Vagina (tissue), 2 donors: ENCODE measurements around the gene CIAPIN1.

ENCODE experiments used
- POLR2A ChIP-seq, 2 donors: fragments of 450-650 bp; IDR thresholded peaks; one replicate each; pipeline ENCODE4 v1.6.1; 2017; ENCODE audit warnings: antibody characterized with exemption in 2 of 2, mild to moderate bottlenecking in 2 of 2, moderate library complexity in 2 of 2
- POLR2AphosphoS5 ChIP-seq, 2 donors: sonication (generic); formaldehyde crosslinking; IDR thresholded peaks; one replicate each; pipeline ENCODE4 v1.9.0; 2017; ENCODE audit warnings: antibody characterized with exemption in 2 of 2, mild to moderate bottlenecking in 2 of 2, low read depth in 1 of 2; ENCODE audit not compliant: insufficient read depth in 1 of 2
- TF ChIP-seq, protein P1 (sequence below), 3 experiments: fragments of 450-650 bp in 2 of 3; fragments of 200-600 bp in 1 of 3; sonication (generic) in 1 of 3; IDR thresholded peaks; one replicate each; pipeline ENCODE4 v1.5.1; 2017 to 2019; ENCODE audit warnings: antibody characterized with exemption in 3 of 3, mild to moderate bottlenecking in 2 of 3, moderate library complexity in 2 of 3

DNA sequence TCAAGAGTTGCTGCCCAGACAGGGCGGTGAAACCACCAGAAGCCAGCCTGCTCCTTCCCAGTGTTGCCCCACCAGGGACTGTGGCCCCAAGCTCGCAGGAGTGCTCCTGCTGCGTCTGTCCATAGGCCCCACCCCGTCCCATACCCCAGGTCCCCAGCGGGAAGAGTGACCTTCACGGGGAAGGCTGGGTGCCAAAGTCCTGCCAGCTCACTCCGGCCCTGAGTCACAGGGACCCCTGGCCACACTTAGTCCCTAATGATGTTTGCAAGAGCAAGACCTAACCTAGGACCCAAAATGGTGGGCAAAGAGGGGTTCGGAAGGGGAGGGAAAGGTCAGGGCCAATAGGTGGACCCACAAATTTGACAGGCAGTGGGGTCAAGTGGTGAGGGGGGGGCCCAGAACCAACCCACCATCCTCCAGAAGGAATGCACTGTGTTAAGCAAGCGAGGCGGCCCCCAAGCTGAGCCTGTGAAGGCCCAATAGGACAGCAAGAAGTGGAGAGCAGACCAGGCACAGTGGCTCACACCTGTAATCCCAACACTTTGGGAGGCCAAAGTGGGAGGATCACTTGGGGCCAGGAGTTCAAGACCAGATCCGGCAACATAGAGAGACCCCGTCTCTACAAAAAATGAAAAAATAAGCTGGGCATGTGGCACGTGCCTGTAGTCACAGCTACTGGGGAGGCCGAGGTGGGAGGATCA is 35.8 kb upstream of the CIAPIN1 start:
- TF ChIP-seq POLR2A (IDR thresholded peaks at IDR 0.05) (no peak), POLR2AphosphoS5 (IDR thresholded peaks at IDR 0.05; ENCODE audit: insufficient read depth in 1 of 2, low read depth in 1 of 2) (no peak)
- TF ChIP-seq, protein P1, sequence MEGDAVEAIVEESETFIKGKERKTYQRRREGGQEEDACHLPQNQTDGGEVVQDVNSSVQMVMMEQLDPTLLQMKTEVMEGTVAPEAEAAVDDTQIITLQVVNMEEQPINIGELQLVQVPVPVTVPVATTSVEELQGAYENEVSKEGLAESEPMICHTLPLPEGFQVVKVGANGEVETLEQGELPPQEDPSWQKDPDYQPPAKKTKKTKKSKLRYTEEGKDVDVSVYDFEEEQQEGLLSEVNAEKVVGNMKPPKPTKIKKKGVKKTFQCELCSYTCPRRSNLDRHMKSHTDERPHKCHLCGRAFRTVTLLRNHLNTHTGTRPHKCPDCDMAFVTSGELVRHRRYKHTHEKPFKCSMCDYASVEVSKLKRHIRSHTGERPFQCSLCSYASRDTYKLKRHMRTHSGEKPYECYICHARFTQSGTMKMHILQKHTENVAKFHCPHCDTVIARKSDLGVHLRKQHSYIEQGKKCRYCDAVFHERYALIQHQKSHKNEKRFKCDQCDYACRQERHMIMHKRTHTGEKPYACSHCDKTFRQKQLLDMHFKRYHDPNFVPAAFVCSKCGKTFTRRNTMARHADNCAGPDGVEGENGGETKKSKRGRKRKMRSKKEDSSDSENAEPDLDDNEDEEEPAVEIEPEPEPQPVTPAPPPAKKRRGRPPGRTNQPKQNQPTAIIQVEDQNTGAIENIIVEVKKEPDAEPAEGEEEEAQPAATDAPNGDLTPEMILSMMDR (IDR thresholded peaks at IDR 0.05) = no peak
